Activated T-helper 2 cell treated with anti-CD3 and anti-CD28 coated beads, Interferon-gamma antibody, Interleukin-2, Interleukin-4, amounts not matched to agents 10 μg/mL and 5 μg/mL and 100 μg/mL, durations not matched to agents 14 hours and 24 hours and 36 hours (primary cell): ENCODE measurements around the gene PDE6D. TPM values are rescaled to one million over a fixed set of nuclear protein-coding genes. Genes with fewer than 3 reads are reported as not detected.

Experiments
- DNase-seq: peaks from one replicate; pipeline ENCODE4 v3.0.0; 2021; ENCODE audit warnings: low spot score
- H3K27ac Mint-ChIP-seq: one replicate; pipeline ENCODE4 v1.8.0; 2021; ENCODE audit warnings: mixed read lengths
- H3K27me3 Mint-ChIP-seq: one replicate; pipeline ENCODE4 v1.8.0; 2021; ENCODE audit warnings: low read depth, mixed read lengths
- H3K36me3 Mint-ChIP-seq: one replicate; pipeline ENCODE4 v1.8.0; 2021; ENCODE audit warnings: low read depth, mixed read lengths
- H3K4me1 Mint-ChIP-seq: one replicate; pipeline ENCODE4 v1.8.0; 2021; ENCODE audit warnings: low read depth, mixed read lengths
- H3K4me3 Mint-ChIP-seq: one replicate; pipeline ENCODE4 v1.8.0; 2021; ENCODE audit warnings: low read depth, mild to moderate bottlenecking, moderate library complexity, mixed read lengths
- H3K9me3 Mint-ChIP-seq: one replicate; pipeline ENCODE4 v1.8.0; 2021; ENCODE audit warnings: mixed read lengths
- intact Hi-C: fragments of 100-400 bp; cut with micrococcal nuclease; formaldehyde crosslinking; loops from one replicate; pipeline ENCODE4 v1.15.1; 2023
- total RNA-seq: library from RNA; stranded (reverse); gene quantifications from 2 replicates; pipeline ENCODE4 v1.2.3, GENCODE V29; 2022

Gene PDE6D
- total RNA-seq, 1 donor from 2014 or later = 35.5 TPM

GRCh38 chr2:231686192-231687100 is 94.6 kb downstream of the PDE6D start:
- H3K27me3 Mint-ChIP-seq = peaks cover 4% of the 10 kb centered on the region
- H3K4me3 Mint-ChIP-seq = no peak overlapping the region
- no peaks in the 10 kb centered on the region for H3K36me3 Mint-ChIP-seq
- H3K4me1 Mint-ChIP-seq = peaks cover 7% of the 10 kb centered on the region
- no peak overlapping the region for H3K27ac Mint-ChIP-seq
- H3K9me3 Mint-ChIP-seq = no peaks in the 10 kb centered on the region
- intact Hi-C loops = loop anchor here (1.0 kb wide), 1 partner anchor 20 kb away; no protein-coding TSS in a partner anchor
- DNase-seq = no peak

DNA sequence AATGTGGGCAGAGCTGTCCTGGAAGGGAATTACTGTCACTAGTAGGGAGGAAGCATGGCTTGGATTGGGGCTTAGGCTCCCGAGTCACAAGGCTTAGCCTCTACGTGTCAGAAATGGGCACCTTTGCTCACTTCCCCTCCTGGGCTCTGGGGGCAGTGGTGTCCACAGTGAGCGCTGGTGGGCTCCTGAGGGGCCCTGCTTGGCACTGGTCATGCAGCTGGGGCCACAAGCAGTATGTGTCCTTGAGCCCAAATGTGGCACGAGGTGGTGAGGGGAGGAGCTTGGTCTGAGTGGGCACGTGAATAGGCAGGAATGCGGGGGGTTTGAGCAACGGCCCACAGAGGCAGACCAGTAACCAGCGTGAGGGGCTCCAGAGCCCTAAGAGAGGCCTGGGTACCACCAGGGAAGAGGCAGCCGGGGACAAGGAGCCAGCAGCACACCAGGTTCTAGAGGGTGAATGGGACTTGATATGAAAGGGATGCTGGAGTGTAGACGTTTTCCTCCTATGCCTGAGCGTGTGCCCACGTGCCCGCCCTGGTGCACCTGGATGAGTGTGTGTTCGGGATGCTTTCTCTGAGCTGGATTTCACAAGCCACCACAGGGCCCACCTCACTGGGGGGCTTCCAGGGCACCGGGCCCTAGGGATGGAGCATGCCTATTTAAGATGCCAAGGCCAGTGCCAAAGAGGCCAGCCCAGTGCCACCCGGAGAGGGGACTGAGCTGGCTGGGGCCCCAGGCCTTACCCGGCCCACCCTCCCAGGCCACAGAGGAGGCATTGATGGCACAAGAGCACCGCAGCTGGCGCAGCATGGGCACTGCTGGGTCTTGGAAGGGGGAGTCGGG is 95.5 kb downstream of the PDE6D start:
- H3K4me1 Mint-ChIP-seq = peaks cover 8% of the 10 kb centered on the region
- H3K27me3 Mint-ChIP-seq = peaks cover 5% of the 10 kb centered on the region
- H3K27ac Mint-ChIP-seq = no peak overlapping the region
- DNase-seq = no peak
- no peaks in the 10 kb centered on the region for H3K9me3 Mint-ChIP-seq
- no peaks in the 10 kb centered on the region for H3K36me3 Mint-ChIP-seq
- H3K4me3 Mint-ChIP-seq = no peak overlapping the region
- intact Hi-C loops = no loop called here

DNA sequence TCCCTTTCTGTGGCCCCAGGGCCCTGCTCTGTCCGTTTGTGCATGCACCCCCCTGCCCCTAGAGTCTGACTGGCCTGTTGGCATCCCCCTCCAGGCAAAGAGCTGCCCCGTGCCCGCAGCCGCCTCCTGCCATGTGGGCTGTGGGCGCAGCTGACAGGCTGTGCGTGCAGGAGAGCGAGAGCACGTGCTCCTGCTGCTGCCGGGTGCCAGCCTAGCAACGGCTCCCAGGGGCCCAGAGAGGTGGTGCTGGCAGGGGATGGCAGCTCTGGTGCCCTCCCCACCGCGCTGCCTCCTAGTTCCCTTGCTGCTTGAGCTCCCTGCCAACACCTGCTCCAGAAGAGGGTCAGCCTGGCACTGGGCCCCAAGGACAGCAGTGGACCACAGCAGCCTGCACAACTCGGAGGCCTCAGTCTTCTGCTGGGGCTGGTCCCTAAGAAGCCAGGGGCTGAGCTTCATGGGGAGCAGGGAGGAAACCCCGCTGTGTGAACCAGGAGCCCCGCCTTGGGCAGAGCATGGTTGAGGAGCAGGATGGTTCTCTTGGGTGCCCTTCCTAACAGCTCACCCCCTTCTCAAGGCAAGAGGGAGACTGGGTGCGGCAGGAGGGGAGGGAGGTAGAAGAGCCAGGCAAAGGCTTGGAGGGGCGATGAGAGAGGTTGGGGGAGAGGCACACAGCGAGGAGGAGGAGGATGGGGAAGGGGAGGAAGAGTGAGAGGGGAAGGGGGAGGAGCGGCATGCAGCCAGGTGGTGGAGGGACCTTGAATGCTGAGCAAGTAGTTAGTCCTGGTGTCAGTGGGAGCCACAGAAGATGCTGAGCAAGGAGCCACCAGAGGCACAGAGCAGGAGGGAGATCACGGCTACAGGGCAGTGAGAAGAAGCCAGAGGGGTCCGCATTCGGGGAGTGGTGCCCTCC is 96.5 kb downstream of the PDE6D start:
- Mint-ChIP-seq H3K4me3 (no peak overlapping the region), H3K36me3 (no peaks in the 10 kb centered on the region), H3K27me3 (peaks cover 7% of the 10 kb centered on the region), H3K4me1 (peaks cover 8% of the 10 kb centered on the region), H3K9me3 (no peaks in the 10 kb centered on the region), H3K27ac (no peak overlapping the region)
- no peak for DNase-seq
- intact Hi-C loops = no loop called here

- no peak for DNase-seq
- Mint-ChIP-seq H3K27ac (no peak overlapping the region), H3K36me3 (no peaks in the 10 kb centered on the region), H3K27me3 (peaks cover 7% of the 10 kb centered on the region), H3K4me3 (no peak overlapping the region), H3K4me1 (peaks cover 8% of the 10 kb centered on the region), H3K9me3 (no peaks in the 10 kb centered on the region)
- intact Hi-C loops = no loop called here
Observed at GRCh38 chr2:231683292-231684235, 97.5 kb downstream of the PDE6D start.

- no peak for DNase-seq
- Mint-ChIP-seq H3K27me3 (peaks cover 7% of the 10 kb centered on the region), H3K9me3 (no peaks in the 10 kb centered on the region), H3K27ac (peak overlapping the region; percentile 18), H3K4me1 (peaks cover 9% of the 10 kb centered on the region), H3K36me3 (no peaks in the 10 kb centered on the region), H3K4me3 (peak overlapping the region; percentile 48)
- intact Hi-C loops = no loop called here
Observed at GRCh38 chr2:231682603-231683291, 98.3 kb downstream of the PDE6D start.

Other genes starting within 250 kb of the PDE6D start
- gene TEX44, start 188.4 kb downstream of the PDE6D start, total RNA-seq = not detected in 2 replicates
- 2,151 and 2,259 TPM in 2 replicates for gene PTMA, start 72.8 kb downstream of the PDE6D start, total RNA-seq
- 62.1 and 66.0 TPM in 2 replicates for gene COPS7B, start 5.2 kb upstream of the PDE6D start, total RNA-seq
- 0.23 and 0.41 TPM in 2 replicates for gene NPPC, start 145.1 kb upstream of the PDE6D start, total RNA-seq
- 30.2 and 33.5 TPM in 2 replicates for gene DIS3L2, start 180.4 kb upstream of the PDE6D start, total RNA-seq